A204.1 (cell line): ENCODE measurements around the gene NKAIN2.
"Not testable (repeated sequence)": the region's sequence is repeated elsewhere in the genome, so short reads cannot be mapped to it uniquely, and the experiment has no call there.

Experiments used
- FAIRE-seq: peaks from 2 replicates; lab custom pipeline; 2012; peaks lifted over from hg19 to GRCh38; lab: Jason Lieb, UNC

The NKAIN2 gene

DNA sequence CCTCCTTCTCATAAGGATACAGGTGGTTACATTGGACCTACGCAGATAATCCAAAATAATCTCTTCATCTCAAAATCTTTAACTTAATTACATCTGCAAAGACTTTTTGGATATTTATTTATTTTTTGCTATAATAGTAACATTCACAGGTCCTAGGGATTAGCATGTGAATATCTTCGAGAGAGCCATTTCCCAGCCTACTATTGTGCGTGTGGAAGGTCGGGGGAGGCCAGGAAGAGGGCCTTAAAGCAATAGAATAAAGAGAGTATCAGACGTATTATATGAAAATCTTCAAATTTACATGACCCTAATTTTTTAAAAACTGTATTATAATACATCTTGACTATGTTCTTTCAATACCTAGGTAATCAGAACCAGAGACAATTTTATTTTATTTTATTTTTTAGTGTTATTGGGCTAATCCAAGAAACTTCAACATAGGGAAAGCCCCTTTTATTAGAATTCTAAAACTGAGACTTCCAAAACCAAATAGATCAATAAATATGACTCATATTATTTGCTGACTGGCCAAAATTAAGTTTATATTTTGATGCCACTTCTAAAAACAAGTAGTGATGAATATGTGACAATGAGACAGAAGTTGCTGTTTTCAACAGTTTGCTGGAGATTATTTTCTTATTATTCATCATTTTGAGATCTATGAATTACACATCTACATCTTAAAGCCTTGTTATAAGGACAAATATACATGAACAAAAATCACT is 536.1 kb downstream of the NKAIN2 start:
- FAIRE-seq = no peak

DNA sequence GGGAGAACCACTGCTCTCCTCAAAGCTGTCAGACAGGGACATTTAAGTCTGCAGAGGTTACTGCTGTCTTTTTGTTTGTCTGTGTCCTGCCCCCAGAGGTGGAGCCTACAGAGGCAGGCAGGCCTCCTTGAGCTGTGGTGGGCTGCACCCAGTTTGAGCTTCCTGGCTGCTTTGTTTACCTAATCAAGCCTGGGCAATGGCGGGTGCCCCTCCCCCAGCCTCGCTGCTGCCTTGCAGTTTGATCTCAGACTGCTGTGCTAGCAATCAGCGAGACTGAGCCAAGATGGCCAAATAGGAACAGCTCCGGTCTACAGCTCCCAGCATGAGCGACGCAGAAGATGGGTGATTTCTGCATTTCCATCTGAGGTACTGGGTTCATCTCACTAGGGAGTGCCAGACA is 544.7 kb downstream of the NKAIN2 start:
- FAIRE-seq = not testable (repeated sequence)

DNA sequence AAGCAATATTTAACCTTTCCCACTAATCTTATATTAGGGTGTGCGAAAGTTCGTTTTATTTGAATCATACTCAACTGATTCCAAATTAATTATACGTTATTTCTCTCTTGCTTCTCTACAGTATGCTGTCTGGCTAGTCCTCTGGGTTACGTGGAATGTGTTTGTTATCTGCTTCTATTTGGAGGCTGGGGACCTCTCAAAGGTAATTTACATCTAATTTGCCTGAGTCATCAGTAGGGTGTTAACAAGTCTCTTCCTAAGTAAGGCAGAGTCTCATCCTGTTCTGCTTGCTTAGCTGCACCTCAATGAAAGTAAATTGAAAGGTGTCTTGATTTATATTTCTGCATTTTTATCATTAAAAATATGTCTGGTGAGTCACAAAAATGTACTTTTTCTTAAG is 551.5 kb downstream of the NKAIN2 start:
- no peak for FAIRE-seq

DNA sequence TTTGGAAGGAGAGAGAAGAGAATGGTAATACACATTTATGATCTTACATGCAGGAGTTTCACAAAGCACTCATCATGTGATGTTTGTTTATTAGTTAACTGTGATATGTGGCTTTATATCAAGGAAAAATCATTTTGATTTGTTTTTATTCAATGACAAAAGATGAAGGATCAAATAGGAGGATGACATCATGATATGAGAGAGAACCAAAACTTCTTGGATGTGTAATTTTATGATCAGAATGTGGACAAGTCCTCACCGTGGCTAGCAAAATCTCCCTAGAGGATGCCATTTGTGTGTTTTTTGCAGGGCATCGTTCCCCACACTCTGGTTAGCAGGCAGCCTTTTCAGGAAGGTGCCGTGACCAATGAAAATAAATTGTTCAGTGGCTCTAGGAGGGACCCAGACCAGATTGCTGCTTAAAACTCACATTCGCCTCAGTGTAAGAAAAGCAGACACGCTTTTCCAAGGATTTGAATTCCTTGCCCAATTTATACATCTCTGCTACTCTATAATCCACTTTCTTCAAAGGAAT is 552.7 kb downstream of the NKAIN2 start:
- no peak for FAIRE-seq

DNA sequence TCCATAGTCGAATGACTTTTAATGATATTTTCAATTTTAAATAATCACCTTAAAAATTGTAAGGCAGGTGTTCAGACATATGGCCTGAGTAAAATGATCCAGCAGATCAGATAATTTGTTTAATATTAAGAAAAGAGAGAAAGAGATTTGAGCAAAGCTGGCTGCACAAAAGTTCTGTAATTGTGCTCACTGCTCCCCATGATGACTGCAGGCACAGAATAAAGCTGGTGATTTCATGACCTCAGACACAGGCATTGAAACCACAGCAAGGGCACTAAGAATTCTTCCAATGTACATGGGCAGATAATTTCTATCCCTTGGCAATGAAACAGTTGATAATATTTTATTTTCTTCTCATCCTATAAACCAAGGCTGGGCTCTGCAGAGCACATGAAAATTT is 553.1 kb downstream of the NKAIN2 start:
- no peak for FAIRE-seq

DNA sequence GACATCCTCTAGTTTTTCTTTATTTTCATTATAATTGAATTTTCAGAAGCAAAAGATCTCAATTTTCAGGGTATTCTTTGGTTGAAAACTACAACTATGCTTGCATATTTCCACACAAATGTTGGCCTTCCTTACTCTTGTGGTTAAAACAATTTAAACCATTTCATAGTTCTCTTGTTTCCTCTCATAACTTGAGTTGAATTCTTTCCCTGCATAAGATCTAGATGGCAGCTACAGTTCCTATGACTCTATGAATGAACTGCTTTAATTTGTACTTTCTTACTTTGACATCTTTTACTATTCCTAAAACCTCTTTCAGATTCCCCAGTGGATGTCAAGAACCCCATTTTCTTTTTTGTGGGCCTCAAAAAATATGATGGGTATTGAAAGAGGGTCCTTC is 564.5 kb downstream of the NKAIN2 start:
- no peak for FAIRE-seq

DNA sequence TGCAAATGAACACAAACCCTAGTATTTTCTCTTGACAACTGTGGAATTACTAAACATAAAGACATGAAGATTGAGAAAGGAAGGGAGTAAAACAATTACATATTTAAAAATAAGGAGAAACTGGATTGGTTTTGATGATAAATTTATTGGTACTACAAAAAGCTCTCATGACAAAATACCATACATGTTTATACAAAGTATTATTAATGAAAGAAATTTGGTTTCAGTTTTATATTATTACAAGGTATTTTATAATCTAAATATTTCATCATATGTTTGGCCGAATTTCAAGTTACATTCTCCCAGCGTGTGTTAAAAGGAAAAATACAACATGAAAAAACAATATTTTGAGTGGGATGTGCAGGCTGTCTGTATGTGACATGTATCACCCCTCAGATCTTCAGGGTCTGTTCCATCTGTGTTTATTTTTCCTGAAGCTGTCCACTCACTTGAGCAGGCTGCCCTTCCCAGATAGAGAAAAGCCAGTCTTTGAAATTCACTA is 568.4 kb downstream of the NKAIN2 start:
- FAIRE-seq = no peak

DNA sequence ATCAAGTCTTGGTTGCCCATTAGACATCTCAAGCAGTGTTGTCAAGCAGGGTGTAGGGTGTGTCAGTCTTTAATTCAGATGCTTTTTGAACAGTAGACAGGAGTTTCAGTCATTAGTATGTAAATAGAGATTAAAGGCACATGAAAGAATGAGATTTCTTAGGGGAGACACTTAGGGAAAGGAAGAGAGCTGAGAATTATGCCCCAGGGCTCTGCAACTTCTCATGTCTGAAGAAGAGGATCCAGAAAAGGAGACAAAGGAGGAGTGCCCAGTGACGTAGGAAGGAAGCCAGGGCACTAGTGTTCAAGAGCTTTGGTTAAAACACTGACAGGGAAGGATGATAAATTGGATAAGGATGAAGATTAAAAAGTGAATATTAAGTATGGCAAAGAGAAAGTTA is 569.7 kb downstream of the NKAIN2 start:
- FAIRE-seq = no peak

DNA sequence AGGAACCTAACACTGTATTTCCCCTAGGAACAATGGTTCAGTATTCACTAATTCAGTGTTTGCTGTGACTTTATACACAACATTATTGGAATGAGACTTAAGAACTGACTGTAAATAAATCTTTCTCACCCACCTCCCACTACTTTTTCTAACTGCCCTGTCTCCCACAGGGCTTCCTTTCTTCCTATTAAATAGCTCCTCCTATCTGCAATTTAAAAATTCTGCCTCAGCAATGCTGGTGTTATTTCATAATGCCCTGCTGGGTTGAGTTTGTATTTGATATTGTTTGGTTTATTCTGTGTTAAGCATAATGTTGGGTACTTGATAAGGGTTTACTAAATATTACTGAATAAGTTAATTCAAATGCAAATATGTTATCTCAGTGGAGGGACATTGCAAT is 585.5 kb downstream of the NKAIN2 start:
- FAIRE-seq = no peak

DNA sequence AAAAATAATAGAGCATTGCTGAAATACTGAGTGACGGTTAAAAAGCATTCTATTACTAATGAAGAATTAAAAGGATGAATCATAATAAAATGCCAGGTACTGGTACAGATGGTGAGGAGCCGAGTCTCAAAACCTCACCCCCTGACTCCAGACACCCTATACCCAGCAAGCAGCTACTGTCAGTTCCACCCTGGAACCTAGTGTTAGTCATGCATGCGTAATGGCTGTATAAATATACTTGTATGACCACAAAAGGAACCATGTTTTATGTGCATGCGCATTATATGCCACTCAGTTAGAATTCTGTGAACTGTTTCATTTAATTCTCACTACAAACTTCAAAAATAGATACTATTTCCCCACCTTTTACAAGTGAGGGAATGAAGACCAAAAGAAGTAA is 589.9 kb downstream of the NKAIN2 start:
- FAIRE-seq = no peak

DNA sequence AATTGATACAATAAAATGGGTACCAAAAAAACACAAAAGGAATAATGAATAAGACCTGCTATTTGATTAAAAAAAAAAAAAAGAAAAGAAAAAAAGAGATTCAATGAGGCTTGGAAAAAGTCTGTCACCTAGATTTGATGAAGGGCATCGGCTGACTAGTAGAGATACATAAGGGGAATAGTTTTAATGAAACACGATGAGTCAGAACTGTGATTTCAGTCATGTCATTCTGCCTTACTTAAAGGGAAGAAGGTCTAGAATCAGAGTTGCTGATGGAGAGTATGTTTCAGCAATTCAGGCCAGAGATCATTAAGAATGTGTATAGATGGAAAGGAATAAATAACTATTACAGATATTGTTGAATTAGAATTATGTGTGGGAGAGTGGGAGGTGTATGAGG is 592.7 kb downstream of the NKAIN2 start:
- FAIRE-seq = no peak

DNA sequence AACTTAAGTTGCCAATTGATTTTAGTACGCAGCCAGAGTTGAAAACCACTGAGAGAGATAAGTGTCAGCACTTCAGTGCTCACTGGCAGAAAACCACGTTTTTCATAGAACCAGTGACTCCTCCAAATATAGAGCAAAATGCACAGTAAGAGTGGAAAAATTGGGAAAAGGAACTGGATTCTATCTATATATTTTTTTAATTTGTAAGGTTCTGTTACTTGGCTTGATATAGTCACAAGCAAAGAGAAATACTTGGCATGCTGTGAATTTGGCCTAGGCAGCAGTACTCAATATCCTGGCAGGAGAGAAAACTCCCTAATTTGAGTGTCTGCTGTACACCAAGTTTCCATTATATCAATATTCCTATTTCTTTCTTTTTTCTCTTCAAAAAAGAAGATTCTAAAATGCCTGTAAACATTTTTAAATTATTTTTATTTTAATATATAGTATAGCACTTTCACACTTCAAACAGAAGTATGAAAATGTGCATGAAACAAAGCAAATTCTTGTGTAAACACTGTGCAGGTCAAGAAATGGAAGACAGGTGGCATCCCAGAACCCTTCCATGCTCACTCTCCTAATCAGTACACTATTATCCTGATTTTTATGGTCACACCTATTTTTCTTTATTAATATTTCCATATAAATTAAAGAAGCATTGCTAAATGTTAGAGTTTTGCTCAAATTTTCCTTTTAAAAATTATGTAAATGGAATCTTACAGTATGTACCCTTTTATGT is 596.8 kb downstream of the NKAIN2 start:
- no peak for FAIRE-seq

DNA sequence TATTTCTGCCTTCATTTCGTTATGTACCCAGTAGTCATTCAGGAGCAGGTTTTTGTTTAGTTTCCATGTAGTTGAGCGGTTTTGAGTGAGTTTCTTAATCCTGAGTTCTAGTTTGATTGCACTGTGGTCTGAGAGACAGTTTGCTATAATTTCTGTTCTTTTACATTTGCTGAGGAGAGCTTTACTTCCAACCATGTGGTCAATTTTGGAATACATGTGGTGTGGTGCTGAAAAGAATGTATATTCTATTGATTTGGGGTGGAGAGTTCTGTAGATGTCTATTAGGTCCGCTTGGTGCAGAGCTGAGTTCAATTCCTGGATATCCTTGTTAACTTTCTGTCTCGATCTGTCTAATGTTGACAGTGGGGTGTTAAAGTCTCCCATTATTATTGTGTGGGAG is 606.8 kb downstream of the NKAIN2 start:
- FAIRE-seq = not testable (repeated sequence)

DNA sequence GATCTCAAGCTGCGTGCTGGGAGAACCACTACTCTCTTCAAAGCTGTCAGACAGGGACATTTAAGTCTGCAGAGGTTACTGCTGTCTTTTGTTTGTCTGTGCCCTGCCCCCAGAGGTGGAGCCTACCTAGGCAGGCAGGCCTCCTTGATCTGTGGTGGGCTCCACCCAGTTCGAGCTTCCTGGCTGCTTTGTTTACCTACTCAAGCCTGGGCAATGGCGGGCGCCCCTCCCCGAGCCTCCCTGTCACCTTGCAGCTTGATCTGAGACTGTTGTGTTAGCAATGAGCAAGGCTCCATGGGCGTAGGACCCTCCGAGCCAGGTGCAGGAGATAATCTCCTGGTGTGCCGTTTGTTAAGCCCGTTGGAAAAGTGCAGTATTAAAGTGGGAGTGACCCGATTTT is 609.0 kb downstream of the NKAIN2 start:
- not testable (repeated sequence) for FAIRE-seq

DNA sequence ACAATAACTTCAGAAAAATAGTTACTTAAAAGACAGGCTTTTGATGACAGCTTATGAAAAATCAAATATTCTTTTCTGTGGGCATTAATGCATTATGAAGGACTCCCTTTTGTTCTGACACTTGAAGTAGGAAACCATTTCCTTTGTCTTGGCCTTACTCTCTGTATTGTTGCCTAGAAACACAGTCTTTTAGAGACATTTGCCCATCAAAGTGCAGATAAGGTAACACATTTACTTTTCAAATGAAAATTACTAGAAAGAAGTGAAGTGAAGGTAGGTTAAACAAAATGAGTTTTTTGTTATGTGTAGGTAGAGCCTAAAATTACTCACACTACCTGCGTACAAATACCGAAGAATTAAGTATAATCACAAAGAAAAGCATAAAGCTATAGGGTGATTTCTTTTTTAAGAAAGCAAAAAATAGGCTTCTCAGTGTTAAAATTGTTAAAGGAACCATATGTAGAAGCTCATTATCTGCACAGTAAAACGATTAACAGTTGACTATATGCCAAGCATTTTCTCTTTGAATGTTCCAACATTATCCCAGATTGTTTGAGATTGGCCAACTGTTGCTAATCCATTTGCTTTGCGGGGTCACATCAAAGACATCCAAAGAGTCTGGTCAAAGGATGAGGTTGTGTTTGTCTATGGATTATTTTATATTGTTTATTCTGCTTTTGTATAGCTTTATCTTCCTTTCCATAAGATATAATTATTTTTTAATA is 616.6 kb downstream of the NKAIN2 start:
- FAIRE-seq = no peak

DNA sequence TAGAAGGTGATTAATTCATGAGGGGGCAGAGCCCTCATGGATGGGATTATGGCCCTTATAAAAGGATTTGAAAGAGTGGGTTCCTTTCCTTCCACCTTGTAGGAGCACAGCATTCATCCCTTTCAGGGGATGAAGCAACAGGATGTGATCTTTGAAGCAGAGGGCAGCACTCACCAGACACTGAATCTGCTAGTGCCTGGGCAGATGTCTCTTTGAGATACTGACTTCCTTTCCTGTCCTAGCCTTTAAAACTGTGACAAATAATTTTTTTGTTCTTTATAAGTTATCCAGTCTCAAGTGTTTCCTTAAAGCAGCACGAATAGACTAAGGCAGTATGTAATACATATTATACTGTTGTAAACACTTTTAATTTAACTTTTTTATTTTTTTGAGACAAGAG is 620.0 kb downstream of the NKAIN2 start:
- FAIRE-seq = no peak

DNA sequence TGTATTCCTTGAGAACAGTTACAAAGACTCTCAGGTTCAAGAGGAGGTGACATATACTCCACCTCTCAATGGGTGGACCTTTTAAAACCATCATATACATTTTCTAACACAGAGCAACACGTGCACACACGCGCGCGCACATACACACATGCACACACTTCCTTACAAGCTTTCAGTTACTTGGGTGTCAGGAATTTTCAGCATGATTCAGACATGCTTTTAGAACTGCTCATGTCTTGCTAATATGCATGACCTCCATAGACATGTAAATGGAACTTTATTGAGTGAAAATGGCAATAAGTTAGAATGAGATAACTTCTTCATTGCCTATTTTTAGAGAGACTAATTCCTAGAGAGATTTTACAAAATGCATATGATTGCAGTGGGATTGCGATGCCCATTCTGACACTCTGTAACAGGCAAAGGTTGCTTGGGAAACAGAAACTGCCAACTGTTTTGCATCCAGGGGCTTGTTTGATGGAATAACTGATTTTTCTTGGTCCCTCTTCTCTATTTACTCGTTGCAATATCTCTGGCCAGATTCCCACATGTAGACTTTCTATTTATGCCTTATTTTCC is 627.2 kb downstream of the NKAIN2 start:
- FAIRE-seq = no peak

DNA sequence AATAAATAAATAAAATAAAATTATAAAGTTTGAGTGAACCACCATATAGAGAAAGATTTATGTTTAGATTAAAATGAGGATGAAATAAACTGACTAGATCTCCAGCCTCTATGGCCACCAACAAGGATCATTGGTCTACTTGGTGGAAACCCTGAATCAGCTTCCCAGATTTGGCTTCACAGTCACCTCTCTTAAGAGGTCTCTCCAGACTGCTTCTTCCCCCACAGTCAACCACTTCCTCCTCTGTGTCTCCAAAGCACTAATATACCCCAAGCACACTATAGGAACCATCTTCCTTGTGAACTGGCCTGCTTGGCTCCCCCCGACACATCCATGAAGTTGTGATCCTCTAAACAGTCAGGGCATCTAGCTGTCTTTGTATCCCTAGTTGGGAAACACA is 629.0 kb downstream of the NKAIN2 start:
- no peak for FAIRE-seq

DNA sequence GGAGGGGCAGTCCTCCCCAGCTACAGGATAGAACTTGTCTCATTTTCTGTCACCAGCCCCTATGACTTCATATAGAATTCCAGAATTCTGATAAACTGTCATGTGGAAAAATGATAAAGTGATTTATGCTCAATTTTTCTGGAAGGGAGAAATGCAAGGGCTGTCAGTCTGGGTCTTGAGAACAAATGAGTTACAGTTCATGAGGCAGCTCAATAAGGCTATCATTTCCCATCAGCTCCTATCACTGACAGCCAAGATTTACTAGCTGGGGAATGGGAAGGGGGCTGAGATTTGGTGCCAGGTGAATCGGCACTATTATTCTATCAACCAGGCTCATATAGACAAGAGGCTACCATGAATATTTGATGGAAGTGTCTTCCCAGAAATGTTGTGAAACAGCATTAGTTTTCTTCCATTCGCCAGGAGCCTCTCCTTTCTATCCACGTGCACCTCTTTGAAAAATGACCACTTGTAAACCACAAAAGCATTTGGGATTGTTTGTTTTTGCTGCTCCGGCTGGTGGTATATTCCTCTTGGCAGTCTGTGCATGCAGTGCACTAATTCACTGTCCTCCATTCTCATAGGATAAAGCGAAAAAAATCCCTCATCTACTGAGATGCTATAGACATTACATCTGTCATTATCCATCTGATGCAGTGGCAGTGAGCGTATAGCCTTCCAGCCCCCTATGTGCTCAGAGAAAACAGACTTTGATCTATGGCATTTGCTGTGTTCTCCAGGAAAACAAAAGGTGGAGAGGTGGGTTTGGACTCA is 629.9 kb downstream of the NKAIN2 start:
- no peak for FAIRE-seq

DNA sequence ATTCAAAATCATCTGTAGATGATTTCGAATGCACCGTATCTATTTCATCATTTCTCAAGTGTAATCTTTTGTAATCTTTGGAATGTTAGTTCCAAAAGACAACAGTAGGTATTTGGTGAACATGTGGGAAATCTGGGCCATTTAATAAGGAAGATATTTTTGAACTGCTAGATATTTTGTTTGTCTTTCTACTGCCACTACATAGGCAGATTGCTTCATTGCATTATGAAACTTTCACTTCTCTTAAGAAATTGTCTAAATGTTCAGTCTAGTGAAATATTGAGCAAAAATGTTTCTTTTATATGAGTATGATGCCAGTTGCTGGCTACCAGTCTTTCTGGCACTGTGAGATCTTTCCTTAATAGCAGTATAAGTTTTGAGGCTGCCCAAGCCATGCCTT is 630.8 kb downstream of the NKAIN2 start:
- FAIRE-seq = no peak

DNA sequence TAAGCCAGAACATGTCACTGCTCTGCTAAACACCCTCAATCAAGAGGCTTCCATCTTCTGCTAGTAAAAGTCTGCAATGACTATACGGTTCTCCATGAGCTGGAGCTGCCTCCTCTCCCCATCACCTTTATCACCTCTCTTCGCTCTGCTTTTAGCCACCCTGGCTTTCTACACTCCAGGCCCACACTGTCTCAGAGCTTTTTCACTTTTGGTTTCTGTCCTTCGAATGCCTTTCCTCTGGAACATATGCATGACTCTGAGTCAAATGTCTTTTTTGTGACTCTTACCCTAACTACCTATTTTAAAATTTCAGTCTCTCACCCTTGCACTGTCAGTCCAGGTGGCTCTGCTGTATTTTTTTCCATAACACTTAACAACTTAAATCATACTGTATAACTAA is 633.1 kb downstream of the NKAIN2 start:
- FAIRE-seq = no peak

DNA sequence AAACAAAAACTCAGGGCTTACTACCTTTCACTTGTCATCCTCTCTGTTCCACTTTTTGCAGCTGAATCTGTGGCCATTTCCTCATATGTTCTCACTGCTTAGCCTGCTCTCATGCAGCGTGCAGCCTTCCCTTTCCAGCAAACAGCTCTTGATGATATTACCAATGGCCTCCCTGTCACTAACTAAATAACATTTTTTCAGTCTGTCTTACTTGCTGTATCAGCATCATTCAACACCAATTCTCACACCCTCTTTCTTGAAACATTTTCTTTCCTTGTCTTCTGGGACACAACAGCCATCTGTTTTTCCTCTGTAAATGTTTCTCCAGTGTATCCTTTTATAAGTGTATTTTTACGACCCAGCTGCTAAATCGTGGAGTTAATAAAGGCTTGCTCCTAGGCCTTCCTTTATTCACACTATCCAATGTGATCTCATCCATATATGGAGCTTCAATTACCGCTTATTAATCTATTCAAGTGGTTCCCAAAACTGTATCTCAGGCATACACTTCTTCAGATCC is 634.9 kb downstream of the NKAIN2 start:
- FAIRE-seq = no peak
